Stimulated activated CD4-positive, alpha-beta T cell treated with anti-CD3 and anti-CD28 coated beads, TNF-alpha, amount 100 ng/mL, for 1 hour (primary cell): ENCODE results near the gene RNASE8.
A peak's percentile ranks its signal among the peaks of the same experiment; 100 is the strongest.

ENCODE experiments used
- DNase-seq, 3 donors: peaks; one replicate each; pipeline ENCODE4 v3.0.0-alpha.2; 2020; ENCODE audit warnings: low read depth in 3 of 3, low spot score in 1 of 3

The RNASE8 gene

GRCh38 chr14:21103710-21104447 lies 46.3 kb downstream of the RNASE8 start:
- DNase-seq: peak; percentile 82 to 85 (median 82)

- DNase-seq: peak; percentile 24 to 43 (median 35)
Measured at GRCh38 chr14:21104448-21105060, 46.9 kb downstream of the RNASE8 start.

GRCh38 chr14:21105095-21105494 lies 47.5 kb downstream of the RNASE8 start:
- no peak for DNase-seq

GRCh38 chr14:21106176-21106497 lies 48.5 kb downstream of the RNASE8 start:
- DNase-seq: no peak

- peak; percentile 47 to 64 (median 49) for DNase-seq
Measured at GRCh38 chr14:21106498-21107282, 49.1 kb downstream of the RNASE8 start.

GRCh38 chr14:21107283-21107800 lies 49.7 kb downstream of the RNASE8 start:
- no peak for DNase-seq
